HG03571 (cell line): ENCODE data around the gene SYS1.
A peak's percentile ranks its signal among the peaks of the same experiment; 100 is the strongest.

Experiments
- ATAC-seq: cut with Tn5 transposase; IDR thresholded peaks from one replicate; pipeline ENCODE4 v1.9.1; 2021; ENCODE audit not compliant: unreplicated experiment

Gene SYS1

GRCh38 chr20:45355209-45356084 lies 7.5 kb upstream of the SYS1 start:
- no peak for ATAC-seq

- no peak for ATAC-seq
Observed at GRCh38 chr20:45358282-45359068, 4.5 kb upstream of the SYS1 start.

- ATAC-seq, result no peak
Observed at GRCh38 chr20:45359069-45359405, 3.9 kb upstream of the SYS1 start.

DNA sequence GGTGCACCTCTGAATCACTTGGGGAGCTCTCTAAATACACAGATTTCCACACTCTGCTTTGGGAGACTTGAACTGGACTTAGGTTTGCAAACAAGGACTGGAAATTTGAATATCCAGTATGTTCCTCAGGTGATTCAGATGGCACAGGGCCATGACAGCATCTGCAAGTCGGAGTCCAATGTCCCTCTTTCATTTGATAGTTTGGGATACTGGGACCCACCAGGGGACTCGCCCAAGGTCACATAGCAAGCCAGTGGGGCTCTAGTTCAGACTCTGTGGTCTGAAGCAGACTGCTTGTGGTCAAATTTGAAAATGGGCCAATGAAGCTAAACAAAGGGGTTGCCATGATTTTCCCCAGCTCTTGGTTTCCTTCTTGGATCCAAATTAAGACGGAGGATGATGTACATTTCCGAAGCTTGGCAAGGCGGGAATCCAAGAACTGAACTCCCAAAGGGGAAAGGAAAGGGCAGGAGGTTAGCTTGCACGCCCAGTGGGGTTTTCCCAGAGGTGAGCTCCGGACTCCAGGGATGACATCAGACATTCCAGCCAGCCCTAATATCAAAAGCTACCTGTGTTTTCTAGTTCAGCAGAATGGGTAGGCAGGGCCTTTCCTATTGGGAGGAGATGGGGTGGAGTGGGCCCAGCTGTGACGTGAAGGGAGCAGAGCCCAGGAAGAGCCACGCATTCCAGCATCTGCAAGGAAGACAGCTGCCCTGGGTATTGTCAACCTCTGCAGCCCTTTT lies 3.4 kb upstream of the SYS1 start:
- ATAC-seq, result no peak

- ATAC-seq, result no peak
Observed at GRCh38 chr20:45361793-45362192, 1.2 kb upstream of the SYS1 start.

- peak; percentile 6 for ATAC-seq
Observed at GRCh38 chr20:45363611-45364492, 896 bp downstream of the SYS1 start.

- ATAC-seq, result no peak
Observed at GRCh38 chr20:45365444-45365970, 2.6 kb downstream of the SYS1 start.

GRCh38 chr20:45366192-45366591 lies 3.2 kb downstream of the SYS1 start:
- ATAC-seq, result no peak

DNA sequence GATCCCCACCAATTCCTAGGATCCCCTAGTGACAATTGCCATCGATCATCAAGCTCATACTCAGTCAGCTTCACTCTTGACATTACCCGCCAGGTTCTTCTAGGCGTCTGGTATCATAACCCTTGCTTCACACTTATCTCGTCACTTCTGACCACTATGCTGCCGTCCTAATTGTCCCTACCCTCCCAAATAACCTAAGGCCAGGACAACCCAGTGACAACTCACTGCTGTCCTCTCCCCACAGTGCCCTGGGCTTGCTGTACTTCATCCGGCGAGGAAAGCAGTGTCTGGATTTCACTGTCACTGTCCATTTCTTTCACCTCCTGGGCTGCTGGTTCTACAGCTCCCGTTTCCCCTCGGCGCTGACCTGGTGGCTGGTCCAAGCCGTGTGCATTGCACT lies 3.7 kb downstream of the SYS1 start:
- no peak for ATAC-seq

- ATAC-seq, result no peak
Observed at GRCh38 chr20:45367126-45367525, 4.2 kb downstream of the SYS1 start.

DNA sequence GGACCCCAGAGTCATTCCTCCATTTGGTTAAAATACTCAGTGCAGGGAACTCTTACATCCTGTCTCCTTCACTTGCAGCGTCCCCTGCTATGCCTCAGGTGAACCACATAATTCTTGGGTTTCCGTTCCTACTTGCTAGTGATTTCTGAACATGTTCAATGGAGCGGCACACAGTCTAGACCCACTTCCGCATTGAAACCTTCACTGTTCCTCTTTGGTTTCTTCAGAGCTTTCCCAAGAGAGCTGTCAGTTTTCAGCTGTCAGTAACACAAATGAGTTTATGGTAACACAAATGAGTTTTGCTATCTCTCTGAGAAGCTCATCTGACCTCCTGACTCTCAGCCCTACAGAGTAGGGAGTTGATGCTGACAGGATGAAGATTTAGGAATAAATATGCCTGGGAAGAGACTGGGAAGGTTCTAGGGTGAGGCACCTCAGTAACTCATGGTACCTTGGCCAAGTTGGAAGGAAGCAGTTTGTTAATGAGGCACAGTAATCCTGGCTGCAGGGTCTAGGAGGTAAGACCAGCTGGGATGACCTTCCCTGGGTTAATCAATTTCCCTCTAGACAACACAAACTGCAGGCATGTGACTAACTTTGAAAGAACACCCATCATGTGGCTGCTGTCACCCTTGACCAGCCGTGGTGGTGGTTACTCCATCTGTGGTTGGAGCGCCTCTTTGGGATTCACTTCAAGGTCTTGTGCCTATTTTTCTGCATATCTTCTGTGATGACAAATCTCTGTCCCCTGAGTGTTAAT lies 5.4 kb downstream of the SYS1 start:
- ATAC-seq, result peak; percentile 79

DNA sequence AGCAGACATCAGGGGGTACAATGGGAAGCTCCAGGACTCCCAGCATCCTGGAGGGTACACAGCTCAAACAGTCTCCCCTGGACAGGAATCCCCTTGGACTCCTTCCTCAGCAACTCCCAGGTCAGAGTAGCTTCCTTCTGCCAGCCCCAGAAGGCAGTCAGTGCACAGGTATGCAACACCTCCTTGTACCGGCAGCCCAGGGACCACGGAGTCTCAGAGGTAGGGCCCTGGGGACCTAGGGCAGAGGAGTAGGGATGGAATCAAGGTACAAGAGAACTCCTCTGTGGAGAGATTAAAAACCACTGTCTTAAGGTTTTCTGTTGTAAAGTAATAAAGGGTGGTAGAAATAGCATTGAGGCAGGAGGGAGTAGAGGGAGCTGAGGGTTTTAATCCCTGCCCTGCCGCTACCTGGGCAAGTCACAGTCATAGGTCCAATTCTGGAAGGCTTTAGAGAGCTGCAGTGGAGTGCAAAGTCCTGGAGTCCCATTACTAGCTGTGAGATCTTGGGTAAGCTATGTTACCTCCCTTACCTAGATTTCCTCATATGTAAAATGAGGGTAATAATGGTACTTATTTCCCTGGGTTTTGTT lies 7.7 kb downstream of the SYS1 start:
- no peak for ATAC-seq

DNA sequence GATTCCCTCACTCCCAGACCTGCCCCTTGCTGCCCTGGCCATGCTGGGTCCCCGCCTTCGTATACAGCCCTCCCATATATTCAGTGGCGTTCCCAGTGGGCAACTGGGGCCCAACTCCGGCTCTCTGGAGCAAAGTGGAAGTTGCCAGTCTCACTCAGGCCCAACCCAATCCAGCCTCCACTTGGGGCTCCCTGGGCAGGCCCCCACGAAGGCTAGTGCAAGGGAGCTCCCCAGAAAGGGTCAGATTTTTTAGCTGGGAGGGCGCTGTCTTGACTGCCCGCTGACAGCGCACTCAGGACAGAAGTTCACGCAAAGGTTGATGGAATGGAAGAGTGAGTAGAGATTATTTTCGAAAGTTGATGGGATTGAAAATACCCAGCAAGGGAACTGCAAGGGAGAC lies 9.3 kb downstream of the SYS1 start:
- no peak for ATAC-seq

DNA sequence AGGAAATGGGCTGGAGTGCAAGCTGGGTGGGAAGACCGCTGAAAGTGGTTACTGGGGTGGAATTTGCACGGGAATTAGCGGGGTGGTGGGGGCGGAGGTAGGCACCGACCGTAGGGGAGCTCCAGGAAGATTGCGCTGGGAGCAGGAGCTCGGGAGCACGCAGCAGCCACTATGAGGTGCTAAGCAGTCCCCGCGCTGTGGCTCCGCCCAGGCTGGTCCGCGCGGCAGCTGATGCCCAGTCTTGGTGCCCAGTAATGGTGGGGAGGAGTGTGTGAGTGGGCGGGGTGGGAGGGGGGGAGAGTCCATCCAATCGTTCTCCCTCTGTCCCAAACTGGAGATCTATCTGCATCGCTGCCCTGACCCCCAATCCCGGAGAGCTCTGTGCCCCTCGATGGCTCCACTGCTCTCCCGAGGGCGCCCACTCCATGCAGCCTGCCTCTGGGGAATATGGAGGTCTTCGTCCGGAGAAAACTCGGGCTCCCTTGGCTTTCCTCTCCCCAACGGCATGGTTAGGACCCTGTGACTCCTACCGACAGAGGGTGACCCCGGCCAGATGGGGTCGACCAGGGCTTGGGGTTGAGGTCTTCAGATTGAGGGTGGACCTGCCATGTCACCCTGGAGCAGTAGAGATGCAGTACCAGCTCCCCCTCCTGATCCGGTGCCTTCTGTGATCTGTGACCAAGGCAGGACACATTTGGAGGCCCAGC lies 9.8 kb downstream of the SYS1 start:
- ATAC-seq, result no peak

DNA sequence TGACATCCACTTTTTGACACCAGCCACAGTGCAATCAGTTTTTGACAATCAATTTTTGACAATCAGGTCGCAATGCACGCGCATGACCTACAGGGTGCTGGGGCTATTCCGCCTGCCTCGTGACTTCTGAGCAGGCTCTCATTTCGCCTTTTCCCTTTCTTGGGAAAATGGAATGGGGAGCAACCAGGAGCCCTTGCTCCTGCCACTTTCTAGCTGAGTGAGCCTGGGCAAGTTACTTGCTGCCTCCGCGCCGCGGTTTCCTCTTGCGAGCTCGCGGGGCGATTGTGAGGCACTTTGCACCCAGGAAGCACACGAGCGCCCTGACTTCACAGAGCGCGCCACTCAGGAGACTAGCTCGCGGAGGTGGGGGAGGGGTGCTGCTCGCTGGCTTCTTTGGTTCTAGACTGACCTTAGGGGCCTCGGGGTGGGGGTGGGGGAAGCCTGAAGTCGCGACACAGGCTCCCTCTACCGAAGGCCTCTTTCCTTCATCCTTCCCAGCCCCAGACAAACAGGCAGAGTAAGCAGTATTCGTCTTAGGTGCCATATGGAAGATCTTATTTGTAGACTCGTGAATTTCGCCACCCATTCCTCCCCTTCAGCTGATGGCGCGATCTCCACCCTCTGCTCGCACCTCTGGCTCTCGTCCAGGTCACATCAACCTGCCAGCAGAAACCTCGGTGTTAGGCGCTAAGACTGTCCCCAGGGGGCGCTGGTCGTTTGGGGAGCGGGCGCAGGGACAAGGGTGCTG lies 10.6 kb downstream of the SYS1 start:
- peak; percentile 60 for ATAC-seq

GRCh38 chr20:45374101-45374467 lies 11.1 kb downstream of the SYS1 start:
- no peak for ATAC-seq

DNA sequence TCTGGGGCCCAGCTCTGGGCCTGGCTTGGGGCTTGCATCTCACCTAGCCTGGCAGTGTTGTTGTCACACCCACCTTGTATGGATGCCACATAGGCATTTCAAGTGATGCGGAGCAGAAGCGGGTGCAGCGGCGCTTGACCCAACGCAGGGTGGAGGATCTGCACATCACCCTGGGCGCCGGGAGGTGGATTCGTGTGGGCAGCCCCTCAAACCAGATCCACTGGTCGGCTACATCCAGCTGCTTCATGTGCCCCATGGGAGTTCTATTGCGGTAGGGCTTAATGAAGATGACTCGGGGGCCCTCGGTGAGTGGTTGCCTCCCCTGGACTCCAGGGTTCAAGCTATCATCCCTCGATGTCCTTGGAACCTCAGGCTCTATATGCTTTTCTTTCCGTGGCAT lies 12.0 kb downstream of the SYS1 start:
- no peak for ATAC-seq

DNA sequence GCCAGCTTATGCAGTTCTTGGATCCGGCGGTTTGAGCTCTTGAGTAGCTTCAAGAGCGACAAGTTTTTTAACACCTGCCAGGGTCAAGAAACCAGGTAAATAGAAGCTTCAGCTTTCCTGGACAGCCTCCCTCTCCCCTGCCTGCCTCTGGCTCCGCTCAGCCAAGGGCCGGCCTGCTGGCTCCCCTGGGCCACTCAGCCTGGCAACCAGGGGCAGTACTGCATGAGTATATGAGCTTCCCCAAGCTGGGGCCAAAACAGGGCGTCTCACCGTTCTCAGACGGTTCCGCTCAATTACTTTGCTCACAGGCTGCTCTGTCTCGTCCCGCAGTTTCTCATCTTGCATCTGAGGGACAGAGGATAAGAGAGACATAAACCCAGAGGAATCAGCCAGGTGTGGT lies 14.3 kb downstream of the SYS1 start:
- no peak for ATAC-seq
